GM19025 (cell line): ENCODE data around the gene OTUD7B.

Source experiments
- ATAC-seq: cut with Tn5 transposase; IDR thresholded peaks from one replicate; pipeline ENCODE4 v1.9.1; 2021; ENCODE audit warnings: mild to moderate bottlenecking, low read depth, moderate library complexity; ENCODE audit not compliant: unreplicated experiment

OTUD7B gene

GRCh38 chr1:149925751-149926150 is 84.8 kb downstream of the OTUD7B start:
- ATAC-seq = no peak

GRCh38 chr1:149925345-149925744 is 85.2 kb downstream of the OTUD7B start:
- ATAC-seq = no peak

GRCh38 chr1:149923626-149924025 is 86.9 kb downstream of the OTUD7B start:
- no peak for ATAC-seq

GRCh38 chr1:149917571-149918144 is 92.9 kb downstream of the OTUD7B start, which contains the start of gene SV2A:
SV2A (minus strand) TSS chr1:149917844; CDS start chr1:149913840, 4,004 bp downstream.
- no peak for ATAC-seq

GRCh38 chr1:149916898-149917252 is 93.7 kb downstream of the OTUD7B start:
- ATAC-seq = no peak

GRCh38 chr1:149916193-149916897 is 94.2 kb downstream of the OTUD7B start:
- ATAC-seq = no peak

GRCh38 chr1:149915429-149916192 is 94.9 kb downstream of the OTUD7B start:
- ATAC-seq = no peak

GRCh38 chr1:149914545-149914944 is 96.0 kb downstream of the OTUD7B start:
- no peak for ATAC-seq

- no peak for ATAC-seq
Observed at GRCh38 chr1:149906570-149907075, 103.9 kb downstream of the OTUD7B start.

- ATAC-seq = no peak
Observed at GRCh38 chr1:149903836-149904491, 106.6 kb downstream of the OTUD7B start.

- peak; percentile 92 for ATAC-seq
Observed at GRCh38 chr1:149899460-149900284, 110.9 kb downstream of the OTUD7B start, which contains the start of gene BOLA1. BOLA1 (plus strand) TSS chr1:149899568; CDS start chr1:149900060, 492 bp downstream.

- ATAC-seq = no peak
Observed at GRCh38 chr1:149896575-149896974, 114.0 kb downstream of the OTUD7B start.

GRCh38 chr1:149888999-149889289 is 121.6 kb downstream of the OTUD7B start:
- ATAC-seq = no peak

GRCh38 chr1:149888247-149888998 is 122.1 kb downstream of the OTUD7B start:
- peak; percentile 13 for ATAC-seq
